Hematopoietic multipotent progenitor cell treated with erythropoietin and hydrocortisone succinate and interleukin-3 and kit ligand, for 6 days (in vitro differentiated cells): ENCODE results near the gene SDK1.

Source experiments
- DNase-seq: peaks from one replicate; pipeline ENCODE4 v3.0.0-alpha.2; 2015

Gene SDK1

DNA sequence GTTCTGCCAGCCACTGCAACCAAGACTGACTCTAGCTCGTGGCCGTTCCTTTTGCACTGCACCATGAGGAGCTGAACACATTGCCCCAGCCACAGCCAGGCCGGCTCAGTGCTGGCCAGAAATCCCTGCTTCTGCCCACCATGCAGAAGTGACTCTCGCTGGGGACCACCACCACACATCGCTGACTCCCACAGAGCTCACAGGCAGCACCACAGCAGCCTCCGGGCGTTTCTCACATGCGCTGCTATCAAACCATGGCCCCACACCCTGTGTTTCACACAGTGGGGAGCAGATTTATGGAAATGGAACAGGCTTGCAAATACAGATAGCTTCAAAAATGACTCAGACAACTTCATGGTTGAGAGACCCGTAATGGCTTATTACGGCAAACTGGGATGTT, 15.4 kb upstream of the SDK1 start:
- DNase-seq: no peak

DNA sequence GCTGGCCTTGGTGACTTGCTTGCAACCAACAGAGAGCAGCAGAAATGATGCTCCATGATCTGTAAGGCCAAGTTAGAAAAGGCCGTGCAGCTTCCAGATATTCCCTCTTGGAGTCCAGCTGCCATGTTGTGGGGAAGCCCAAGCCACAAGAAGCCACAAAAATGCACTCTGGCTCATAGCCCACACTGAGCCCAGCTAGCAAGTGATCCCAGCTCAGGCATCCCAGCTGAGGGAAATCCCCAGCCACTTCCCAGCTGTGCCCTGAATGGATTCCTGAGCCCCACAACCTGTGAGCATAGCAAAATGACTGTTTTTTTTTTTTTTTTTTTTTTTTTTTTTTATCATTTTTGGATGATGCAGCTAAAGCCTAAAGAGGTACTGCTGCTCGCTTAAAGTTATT, 11.1 kb upstream of the SDK1 start:
- DNase-seq: no peak

- no peak for DNase-seq
Measured at GRCh38 chr7:3292694-3293093, 8.4 kb upstream of the SDK1 start.

DNA sequence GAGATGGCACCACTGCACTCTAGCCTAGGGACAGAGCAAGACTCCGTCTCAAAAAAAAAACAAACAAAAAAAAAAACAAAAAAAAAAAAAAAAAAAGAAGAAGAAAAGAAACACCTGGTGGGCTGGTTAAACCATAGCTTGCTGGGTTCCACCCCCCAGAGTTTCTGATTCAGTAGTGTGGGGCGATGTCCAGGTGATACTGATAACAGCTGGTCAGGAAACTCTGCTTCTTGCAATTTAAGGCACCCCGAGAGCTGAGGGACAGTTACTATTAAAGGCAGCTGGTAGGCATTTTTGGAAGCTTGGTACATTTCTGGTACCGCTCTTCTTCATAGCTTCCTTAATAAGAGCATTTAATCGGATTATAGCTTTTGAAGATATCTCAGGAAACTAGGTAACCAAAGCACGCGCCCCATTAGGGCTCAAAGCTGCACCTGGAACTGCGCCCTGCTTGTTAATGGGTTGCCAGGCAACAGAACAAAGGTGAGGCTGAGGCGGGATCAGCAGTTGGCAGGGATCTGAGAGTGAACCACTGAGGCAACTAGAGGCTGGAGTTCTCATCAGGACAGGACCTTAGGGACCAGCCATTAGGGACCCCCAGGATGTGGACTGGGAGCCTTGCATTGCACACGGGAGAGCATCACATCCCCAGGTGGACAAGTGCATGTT, 6.5 kb upstream of the SDK1 start:
- no peak for DNase-seq

DNA sequence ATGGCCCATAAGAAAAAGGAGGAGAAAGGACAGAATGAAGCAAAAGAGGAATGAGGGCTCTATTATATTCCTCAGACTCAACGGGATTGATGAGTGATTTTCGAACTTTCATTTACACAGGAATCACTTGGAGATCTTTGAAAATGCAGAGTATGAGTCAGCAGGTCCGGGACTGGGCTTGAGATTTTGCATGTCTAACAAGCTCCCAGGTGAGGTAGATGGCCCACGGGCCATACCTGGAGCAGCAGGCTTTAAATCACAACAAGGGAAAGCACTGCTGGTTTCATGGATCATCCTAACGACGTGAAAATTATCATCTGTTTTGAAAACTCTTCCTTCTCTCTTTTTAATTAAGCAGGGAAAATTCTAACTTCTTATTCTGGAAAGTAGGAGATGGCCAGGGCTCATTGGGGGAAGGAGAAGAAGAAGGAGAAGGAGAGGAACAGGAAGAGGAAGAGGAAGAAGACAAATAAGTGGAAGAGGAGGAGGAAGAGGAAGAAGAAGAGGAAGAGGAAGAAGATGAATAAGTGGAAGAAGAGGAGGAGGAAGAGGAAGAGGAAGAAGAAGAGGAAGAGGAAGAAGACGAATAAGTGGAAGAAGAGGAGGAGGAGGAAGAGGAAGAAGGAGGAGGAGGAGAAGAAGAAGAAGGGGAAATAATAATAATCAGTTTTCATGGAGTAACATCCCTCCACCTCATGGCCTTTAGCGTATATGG, 3.8 kb upstream of the SDK1 start:
- DNase-seq: no peak

DNA sequence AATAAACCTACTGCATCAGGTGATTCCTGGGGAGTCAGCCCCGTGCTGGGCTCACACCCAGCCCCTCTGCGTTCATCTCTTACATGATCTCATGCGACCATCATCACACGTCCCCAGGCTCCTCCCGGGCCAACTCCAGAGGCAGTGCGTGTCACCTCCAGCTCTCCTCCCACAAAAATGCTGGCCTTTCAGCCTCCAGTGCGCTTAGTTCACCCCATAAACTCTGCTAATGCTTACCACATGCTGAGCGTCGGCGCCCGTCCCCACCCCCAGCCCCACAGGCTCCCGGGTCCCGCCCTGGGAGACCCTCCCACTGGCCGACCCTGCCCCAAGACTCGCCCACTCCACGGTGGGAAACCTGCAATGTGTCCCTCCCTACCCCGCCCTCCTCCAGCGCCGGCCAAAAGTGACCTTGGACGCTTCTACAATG, 816 bp upstream of the SDK1 start:
- peak; percentile 21 for DNase-seq

DNA sequence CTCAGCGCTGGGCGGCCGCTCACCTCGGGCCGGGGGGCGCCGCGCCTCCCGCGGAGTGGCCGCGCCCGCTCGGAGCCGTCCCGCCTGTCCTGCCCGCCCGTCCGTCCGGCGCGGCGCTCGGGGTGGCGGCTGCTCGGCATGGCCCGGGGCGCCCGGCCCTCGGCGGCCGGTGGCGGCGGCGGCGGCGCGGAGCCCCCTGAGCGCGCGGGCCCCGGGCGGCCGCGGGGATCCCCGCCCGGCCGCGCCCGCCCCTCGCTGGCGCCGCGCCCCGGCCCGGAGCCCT, 338 bp downstream of the SDK1 start:
- no peak for DNase-seq

GRCh38 chr7:3301831-3302618, 973 bp downstream of the SDK1 start:
- DNase-seq: peak; percentile 44

DNA sequence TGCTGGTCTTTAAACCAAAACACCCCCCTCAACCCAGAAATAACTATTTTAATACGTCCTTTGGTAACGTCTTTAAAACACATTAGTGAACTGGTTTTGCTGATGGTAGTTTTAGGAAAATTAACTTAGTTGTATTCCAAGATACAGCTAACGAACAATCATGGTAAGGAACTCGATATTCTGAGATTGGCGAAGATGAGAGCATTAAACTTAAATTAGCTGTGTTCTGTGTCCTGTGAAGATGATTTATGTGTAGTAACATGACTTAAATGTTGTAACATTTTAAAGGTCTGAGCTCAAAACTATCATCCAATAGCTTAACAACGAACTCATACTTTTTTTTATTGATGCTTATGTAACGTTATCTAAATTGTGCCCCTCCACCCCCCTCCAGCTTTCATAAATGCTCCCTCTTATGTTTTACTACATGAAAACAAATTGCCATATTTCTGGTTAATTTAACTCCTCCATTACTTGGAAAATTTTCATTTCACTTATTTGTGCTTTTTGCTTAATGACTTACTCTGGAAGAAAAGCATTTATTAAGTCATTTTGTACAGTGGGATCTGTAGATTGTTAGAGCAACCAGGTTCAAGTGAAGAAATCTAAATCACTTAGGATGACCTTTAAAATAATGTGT, 1.7 kb downstream of the SDK1 start:
- no peak for DNase-seq

DNA sequence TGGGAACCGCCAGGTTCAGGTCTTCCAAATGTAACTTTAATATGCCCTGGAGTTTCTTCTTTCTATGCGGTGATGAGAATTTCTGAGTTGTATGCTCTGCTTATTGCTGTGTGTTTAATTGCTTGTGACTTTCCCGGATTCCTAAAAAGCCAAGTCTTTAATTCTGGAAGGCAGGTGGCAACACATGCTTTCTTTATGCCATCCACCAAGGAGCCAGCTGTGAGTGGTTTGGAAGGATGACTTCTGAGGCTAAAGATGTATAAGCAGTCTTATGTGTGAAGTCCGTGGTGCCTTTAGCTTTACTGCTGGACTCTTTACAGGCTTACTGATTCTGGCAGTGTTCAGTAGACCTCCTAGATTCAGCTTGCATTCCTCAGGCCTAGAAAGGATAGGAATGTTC, 3.1 kb downstream of the SDK1 start:
- no peak for DNase-seq

DNA sequence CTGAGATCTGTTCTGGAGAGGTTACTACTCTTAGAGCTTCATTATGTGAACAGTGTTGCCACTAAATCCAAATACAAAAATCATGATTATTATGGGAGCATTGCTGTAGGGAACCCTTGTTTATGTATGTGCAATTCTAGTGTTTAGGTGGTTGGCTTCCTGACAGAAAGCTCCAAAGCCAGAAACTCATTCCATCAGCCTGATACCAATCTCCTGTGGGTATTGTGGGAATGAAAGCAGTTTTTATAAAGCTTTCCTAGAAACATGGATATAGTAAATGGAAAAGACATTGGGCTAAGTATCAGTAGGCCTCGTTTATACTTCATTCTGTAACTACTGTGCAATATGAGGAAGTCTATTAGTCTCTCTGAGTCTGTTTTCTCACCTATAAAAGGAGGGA, 6.4 kb downstream of the SDK1 start:
- no peak for DNase-seq

DNA sequence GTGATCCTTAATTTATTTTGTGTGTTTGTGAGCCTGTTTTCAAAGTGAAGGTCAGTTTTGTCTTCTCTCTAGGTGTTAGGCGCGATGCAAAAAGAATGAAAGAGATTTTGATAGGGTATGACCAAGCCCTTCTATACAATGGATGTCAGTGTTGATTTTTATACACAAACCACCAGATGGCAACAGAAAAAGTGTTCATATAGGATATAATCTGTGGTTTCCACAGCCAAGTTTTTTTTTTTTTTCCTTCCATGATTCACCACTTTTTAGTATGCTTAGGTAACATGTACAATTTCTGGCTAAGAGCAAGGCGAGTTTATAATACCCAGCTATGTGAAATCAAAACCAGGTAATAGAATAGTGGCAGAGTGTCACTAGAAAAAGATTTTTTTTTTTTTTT, 8.1 kb downstream of the SDK1 start:
- peak; percentile 7 for DNase-seq

DNA sequence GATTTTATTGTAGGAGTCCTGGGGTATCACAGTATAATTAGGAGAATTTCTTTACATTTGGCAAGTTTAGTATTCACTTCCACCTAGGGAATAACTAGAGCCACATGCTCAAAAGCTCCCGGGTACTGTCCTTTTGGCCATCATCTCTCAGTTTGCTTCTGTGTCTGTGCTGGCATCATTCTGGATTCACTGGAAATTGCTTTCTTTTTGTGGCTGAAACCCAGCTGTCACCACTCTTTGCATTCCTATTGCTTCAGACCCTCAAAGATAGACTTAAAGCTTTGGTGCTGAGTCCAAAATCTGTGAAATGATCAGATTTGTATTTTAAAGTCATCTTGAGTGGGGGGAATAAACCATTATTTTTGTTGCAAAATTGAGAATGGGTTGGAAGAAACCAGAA, 8.9 kb downstream of the SDK1 start:
- DNase-seq: no peak

- no peak for DNase-seq
Measured at GRCh38 chr7:3310884-3311283, 9.8 kb downstream of the SDK1 start.

DNA sequence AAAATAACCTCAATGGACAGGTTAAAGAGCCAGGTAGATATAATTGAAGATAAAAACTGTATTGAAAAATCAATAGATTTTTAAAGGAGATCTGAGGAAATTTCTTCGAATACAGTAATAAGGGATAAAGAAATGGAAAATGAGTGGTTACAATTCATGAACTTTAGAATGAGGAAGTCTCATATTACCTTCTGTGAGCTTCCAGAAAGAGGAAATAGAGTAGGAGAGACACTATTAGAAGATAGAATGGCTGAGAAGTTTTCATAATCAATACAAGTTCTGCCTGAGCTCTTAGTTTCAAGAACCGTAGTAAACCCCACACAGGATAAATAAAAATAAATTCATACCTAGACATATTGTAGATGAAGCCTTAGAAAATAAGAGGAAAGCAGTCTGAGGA, 11.5 kb downstream of the SDK1 start:
- no peak for DNase-seq

DNA sequence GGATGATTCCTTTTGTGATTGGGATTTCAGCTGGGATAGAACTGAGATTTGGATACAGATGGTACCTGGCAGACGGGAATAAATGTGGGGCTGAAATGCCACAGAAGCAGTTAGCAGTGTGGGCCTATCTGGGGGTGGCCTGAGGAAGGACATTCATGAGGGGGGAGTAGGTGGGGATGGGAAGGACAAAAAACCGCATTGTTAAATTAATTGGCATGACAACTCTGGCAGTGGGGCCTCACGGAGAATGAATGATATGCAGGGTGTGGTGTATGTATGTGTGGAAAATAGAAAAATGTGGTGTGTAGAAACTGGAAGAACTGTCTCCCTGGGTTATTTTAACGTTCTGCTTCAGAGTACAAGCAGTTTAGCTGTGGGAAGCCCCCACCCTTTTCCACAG, 17.8 kb downstream of the SDK1 start:
- no peak for DNase-seq

DNA sequence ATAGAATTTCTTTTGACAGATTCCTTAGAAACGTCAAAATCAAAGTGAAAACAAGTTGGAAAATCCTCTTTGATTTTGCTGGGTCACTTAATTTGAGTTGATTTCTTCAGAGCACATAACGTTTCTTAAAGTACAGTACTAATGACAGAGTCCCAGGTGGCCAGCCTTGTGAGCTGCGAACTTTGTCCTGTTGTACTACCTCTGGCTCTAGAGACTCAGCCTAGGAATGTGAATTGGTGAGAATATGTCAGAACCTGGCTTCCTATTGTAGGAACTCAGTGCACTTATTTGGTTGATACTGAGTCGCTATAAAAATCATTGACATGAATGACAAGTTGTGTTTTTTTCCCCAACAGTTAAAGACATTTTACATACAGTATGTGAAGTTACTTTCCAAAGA, 20.2 kb downstream of the SDK1 start:
- DNase-seq: no peak

- DNase-seq: no peak
Measured at GRCh38 chr7:3321745-3322144, 20.7 kb downstream of the SDK1 start.

GRCh38 chr7:3326246-3326645, 25.2 kb downstream of the SDK1 start:
- DNase-seq: no peak

GRCh38 chr7:3327099-3327498, 26.0 kb downstream of the SDK1 start:
- no peak for DNase-seq

GRCh38 chr7:3327655-3328054, 26.6 kb downstream of the SDK1 start:
- DNase-seq: no peak

DNA sequence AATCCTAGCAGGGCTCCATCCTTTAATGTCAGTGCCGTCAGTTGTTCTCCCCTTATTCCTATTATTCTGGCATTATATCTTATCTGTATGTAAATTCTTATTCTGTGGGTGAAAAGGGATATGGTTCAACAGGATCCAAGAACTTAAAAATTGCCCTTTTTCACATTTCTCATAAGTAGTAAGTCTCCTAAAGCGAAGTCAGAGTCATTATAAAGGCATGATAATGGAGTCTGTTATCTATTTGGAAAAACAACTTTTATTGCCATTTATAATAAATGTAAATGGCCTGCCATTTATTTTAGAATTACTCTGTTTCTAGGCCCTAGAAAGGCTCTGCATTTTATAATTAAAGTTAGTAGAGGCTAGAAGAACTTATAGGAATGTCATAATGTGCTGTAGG, 31.3 kb downstream of the SDK1 start:
- DNase-seq: no peak

DNA sequence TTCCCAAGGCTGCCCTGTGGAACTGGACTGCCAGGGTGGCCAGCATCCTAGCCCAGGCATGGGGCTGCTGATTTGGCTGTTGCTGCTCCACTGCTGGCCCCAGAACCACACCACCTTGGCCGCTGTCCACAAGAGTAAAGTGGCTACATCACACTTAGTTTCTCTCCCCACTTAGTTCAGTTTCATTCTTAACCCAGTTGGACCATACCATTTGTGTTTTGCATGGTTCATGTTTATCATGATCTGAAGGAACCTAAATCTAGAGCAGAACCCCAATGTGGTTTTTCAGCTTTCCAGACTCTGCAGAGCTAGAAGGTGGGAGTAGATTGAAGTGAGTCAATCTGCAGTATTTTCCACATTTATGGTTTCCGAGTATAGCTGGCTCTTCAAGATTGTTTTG, 32.8 kb downstream of the SDK1 start:
- no peak for DNase-seq
